Endothelial cell (in vitro differentiated cells): ENCODE results near the gene CMBL. TPM values are rescaled to one million over a fixed set of nuclear protein-coding genes. Genes with fewer than 3 reads are reported as not detected.

Experiments used
- DNase-seq: peaks from one replicate; pipeline ENCODE4 v3.0.0; 2021; ENCODE audit warnings: low spot score
- H3K27ac Mint-ChIP-seq: one replicate; pipeline ENCODE4 v1.8.0; 2021; ENCODE audit warnings: mixed read lengths, inconsistent platforms; ENCODE audit not compliant: unreplicated experiment
- H3K27me3 Mint-ChIP-seq: one replicate; pipeline ENCODE4 v1.8.0; 2021; ENCODE audit warnings: mild to moderate bottlenecking, moderate library complexity, mixed read lengths, inconsistent platforms; ENCODE audit not compliant: unreplicated experiment
- H3K36me3 Mint-ChIP-seq: one replicate; pipeline ENCODE4 v1.8.0; 2021; ENCODE audit warnings: mild to moderate bottlenecking, low read depth, mixed read lengths, inconsistent platforms; ENCODE audit not compliant: unreplicated experiment
- H3K4me1 Mint-ChIP-seq: one replicate; pipeline ENCODE4 v1.8.0; 2021; ENCODE audit warnings: mild to moderate bottlenecking, mixed read lengths, inconsistent platforms; ENCODE audit not compliant: unreplicated experiment
- H3K4me3 Mint-ChIP-seq: one replicate; pipeline ENCODE4 v1.8.0; 2021; ENCODE audit warnings: mild to moderate bottlenecking, mixed read lengths, inconsistent platforms; ENCODE audit not compliant: unreplicated experiment
- H3K9me3 Mint-ChIP-seq: one replicate; pipeline ENCODE4 v1.8.0; 2021; ENCODE audit warnings: mixed read lengths, inconsistent platforms; ENCODE audit not compliant: unreplicated experiment
- total RNA-seq: library from RNA; stranded (reverse); fragmentation: NEBNext Ultra II Directional; extraction: Animal tissue kit (Norgen Biotek cat#: 25700); gene quantifications from one replicate; pipeline ENCODE4 v1.2.1, GENCODE V29; 2021; ENCODE audit not compliant: unreplicated experiment
- TF ChIP-seq, protein P1 (sequence below): fragments of 200-600 bp; sonication (generic); IDR thresholded peaks from one replicate; pipeline ENCODE4 v1.5.0; 2021; ENCODE audit warnings: antibody characterized with exemption; ENCODE audit not compliant: unreplicated experiment

CMBL gene
- total RNA-seq, 1 donor from 2014 or later = 13.1 TPM

DNA sequence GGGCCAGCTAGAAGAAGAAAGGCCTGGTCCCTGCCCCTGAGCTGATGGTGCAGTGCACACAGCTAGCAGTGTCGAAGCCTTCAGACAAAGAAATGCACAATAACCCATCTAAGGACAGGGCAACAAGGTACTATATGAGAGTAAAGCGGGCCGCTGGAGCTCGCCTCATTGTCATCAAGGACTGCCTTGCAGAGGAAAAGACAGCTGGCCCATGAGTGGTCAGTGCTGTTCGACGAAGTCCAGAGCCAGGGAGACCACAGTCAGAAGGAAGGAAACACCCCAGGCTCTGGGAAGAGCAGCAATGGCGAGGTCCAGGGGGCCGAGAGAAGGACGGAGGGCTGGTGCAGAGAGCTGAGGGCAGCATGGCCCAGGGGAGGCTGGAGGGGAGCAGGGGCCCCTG, 75.3 kb downstream of the CMBL start:
- H3K9me3 Mint-ChIP-seq = no peaks in the 10 kb centered on the region
- no peaks in the 10 kb centered on the region for H3K36me3 Mint-ChIP-seq
- H3K4me3 Mint-ChIP-seq = no peak overlapping the region
- TF ChIP-seq, protein P1, sequence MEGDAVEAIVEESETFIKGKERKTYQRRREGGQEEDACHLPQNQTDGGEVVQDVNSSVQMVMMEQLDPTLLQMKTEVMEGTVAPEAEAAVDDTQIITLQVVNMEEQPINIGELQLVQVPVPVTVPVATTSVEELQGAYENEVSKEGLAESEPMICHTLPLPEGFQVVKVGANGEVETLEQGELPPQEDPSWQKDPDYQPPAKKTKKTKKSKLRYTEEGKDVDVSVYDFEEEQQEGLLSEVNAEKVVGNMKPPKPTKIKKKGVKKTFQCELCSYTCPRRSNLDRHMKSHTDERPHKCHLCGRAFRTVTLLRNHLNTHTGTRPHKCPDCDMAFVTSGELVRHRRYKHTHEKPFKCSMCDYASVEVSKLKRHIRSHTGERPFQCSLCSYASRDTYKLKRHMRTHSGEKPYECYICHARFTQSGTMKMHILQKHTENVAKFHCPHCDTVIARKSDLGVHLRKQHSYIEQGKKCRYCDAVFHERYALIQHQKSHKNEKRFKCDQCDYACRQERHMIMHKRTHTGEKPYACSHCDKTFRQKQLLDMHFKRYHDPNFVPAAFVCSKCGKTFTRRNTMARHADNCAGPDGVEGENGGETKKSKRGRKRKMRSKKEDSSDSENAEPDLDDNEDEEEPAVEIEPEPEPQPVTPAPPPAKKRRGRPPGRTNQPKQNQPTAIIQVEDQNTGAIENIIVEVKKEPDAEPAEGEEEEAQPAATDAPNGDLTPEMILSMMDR = no peak
- no peak for DNase-seq
- H3K4me1 Mint-ChIP-seq = no peaks in the 10 kb centered on the region
- H3K27ac Mint-ChIP-seq = no peak overlapping the region
- no peaks in the 10 kb centered on the region for H3K27me3 Mint-ChIP-seq

DNA sequence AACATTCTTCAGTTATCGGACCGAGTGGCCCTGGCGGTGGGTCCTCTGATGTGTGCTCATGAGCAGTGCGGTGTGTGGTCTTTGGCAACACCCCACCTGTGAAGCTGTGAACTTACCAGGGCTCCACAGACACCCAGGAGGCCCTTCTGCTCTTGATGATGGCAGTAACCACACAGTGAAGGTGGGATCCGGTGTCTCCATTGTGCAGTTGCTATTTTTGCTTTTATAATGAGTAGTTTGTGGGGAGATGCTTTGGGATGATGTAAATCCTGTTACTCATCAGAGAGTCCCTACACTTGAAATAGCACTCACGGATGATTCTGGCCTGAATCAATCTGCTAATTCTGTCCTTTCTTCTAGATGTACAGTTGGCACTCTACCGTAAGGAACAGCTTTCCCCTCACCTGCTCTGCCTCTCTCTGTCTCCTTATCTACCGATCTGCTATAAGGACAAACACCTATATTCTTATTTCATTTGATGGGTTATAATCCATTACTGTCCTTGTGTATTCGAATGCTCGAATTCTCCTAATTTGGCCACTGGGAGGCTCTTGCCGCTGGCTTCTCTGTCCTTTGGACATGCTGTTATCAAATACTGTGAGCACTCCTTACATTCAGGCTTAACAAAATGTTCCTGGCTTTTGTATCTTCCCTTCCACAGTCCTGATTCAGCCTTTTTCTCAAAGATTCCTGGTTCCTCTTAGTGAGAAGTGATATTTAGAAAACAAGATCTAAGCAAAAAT, 78.2 kb downstream of the CMBL start:
- H3K9me3 Mint-ChIP-seq = no peaks in the 10 kb centered on the region
- no peak for DNase-seq
- H3K4me3 Mint-ChIP-seq = no peak overlapping the region
- no peaks in the 10 kb centered on the region for H3K27me3 Mint-ChIP-seq
- no peak overlapping the region for H3K27ac Mint-ChIP-seq
- H3K36me3 Mint-ChIP-seq = peaks cover 13% of the 10 kb centered on the region
- TF ChIP-seq, protein P1 = no peak
- H3K4me1 Mint-ChIP-seq = no peaks in the 10 kb centered on the region

DNA sequence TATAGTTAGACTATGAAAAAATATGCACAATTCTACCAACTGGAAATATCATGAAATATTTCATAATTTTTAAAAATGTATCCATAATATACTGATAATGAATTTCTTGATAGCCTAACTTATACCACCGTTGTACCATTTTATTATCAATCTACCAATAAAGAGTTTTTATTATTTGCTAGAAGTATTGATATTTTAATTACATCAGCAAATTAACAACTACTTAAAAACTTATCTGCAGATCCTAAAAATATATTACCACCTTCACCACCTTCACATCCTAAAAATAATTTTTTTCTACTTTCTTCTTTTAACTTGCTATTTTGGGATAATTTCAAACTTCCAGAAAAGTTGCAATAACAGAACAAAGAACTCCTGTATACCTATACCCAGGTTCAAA, 79.4 kb downstream of the CMBL start:
- H3K4me3 Mint-ChIP-seq = no peak overlapping the region
- H3K27me3 Mint-ChIP-seq = peaks cover 3% of the 10 kb centered on the region

More for the DNA sequence above, 79.4 kb downstream of the CMBL start:
- TF ChIP-seq, protein P1 = no peak
- H3K4me1 Mint-ChIP-seq = no peaks in the 10 kb centered on the region
- H3K27ac Mint-ChIP-seq = no peak overlapping the region
- peaks cover 20% of the 10 kb centered on the region for H3K36me3 Mint-ChIP-seq
- DNase-seq = no peak
- no peaks in the 10 kb centered on the region for H3K9me3 Mint-ChIP-seq

Other genes with a start within 250 kb of the CMBL start
- 14.4 TPM for gene ATPSCKMT, start 58.0 kb downstream of the CMBL start, total RNA-seq
- gene CCT5, start 57.6 kb downstream of the CMBL start, total RNA-seq = 244 TPM
- 162 TPM for gene MARCHF6, start 45.8 kb upstream of the CMBL start, total RNA-seq
- 4.0 TPM for gene ROPN1L, start 134.0 kb upstream of the CMBL start, total RNA-seq